ENCODE data around the gene TPD52L1.
"Not testable (repeated sequence)": the region's sequence is repeated elsewhere in the genome, so short reads cannot be mapped to it uniquely, and the experiment has no call there.

Gene TPD52L1

GRCh38 chr6:125271486-125272159, 118.0 kb downstream of the TPD52L1 start:
- no peak for DNase-seq (ENCODE audit: low spot score)

DNA sequence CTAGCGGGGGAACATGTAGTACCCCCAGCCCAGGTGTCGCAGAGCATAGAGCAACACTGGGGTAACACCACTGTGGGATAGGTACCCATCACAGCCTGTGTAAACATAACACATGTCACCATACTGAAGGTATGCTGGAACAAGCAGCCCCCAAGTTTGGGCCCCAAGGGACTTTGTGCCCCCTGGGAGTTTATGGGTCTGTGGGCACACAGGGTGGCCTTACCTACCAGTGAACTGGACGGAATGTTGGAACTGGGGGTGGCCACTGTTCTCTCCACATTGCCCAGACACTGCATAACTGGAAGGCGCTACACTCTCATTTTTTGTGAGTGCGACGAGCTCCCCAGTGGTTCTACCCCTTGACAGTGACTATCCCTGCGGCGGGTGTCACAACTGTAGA, 119.7 kb downstream of the TPD52L1 start:
- DNase-seq (ENCODE audit: low spot score): no peak

- DNase-seq (ENCODE audit: low spot score): no peak
Observed at GRCh38 chr6:125273965-125274364, 120.4 kb downstream of the TPD52L1 start.

DNA sequence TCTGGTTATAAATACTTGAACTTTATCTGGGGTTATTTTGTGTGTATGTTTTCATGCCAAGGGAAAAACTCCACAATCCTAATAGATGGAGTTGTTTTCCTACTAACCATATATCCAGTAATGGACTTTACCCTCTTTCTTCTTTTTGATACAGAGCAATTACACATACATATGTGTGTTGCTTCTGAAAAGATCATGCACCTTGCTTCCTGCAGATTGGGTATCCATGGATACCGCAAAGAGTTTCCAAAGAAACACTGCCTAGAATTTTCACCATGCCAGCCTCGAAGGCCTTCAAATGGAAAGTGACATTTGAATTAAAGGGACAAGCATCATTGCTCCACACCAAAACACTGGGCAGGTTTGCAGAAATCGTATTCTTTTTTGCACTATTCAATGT, 121.4 kb downstream of the TPD52L1 start:
- no peak for DNase-seq (ENCODE audit: low spot score)

DNA sequence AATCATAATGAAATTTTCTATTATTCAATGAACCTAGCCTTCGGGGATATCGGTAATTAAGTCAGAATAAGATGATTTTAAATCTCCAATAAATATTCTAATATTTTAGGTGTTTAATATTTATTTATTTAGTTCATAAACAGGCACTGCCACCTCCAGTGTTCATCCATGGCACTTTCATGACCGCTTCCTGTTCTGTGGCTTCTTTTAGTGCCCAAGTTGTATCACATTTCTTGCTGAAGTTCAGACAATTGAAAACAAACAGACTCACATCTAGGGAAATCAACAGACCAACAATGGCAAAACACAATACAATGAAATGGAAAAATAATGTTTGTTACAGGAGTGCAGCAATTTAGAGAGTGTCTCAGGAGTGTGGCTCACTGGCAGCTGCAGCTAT, 122.2 kb downstream of the TPD52L1 start:
- DNase-seq (ENCODE audit: low spot score): no peak

GRCh38 chr6:125277838-125278237, 124.3 kb downstream of the TPD52L1 start:
- no peak for DNase-seq (ENCODE audit: low spot score)

DNA sequence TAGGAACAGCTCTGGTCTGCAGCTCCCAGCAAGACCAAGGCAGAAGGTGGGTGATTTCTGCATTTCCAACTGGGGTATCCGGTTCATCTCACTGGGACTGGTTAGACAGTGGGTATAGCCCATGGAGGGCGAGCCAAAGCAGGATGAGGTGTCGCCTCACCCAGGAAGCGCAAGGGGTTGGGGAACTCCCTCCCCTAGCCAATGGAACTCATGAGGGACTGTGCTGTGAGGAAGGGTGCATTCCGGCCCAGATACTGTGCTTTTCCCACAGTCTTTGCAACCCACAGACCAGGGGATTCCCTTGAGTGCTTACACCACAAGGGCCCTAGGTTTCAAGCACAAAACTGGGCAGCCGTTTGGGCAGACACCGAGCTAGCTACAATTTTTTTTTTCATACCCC, 126.4 kb downstream of the TPD52L1 start:
- DNase-seq (ENCODE audit: low spot score): no peak

DNA sequence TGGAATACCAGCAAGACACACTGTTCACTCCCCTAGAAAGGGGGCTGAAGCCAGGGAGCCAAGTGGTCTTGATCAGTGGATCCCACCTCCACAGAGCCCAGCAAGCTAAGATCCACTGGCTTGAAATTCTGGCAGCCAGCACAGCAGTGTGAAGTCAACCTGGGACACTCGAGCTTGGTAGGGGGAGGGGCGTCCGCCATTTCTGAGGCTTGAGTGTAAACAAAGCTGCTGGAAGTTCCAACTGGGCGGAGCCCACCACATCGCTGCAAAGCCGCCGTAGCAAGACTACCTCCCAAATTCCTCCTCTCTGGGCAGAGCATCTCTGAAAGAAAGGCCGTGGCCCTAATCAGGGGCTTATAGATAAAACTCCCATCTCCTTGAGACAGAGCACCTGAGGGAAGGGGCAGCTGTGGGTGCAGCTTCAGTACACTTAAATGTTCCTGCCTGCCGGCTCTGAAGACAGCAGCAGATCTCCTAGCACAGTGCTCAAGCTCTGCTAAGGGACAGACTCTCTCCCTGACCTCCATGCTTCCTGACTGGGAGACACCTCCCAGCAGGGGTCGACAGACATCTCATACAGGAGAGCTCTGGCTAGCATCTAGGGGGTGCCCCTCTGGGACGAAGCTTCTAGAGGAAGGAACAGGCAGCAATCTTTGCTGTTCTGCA, 126.9 kb downstream of the TPD52L1 start:
- DNase-seq (ENCODE audit: low spot score): not testable (repeated sequence)

DNA sequence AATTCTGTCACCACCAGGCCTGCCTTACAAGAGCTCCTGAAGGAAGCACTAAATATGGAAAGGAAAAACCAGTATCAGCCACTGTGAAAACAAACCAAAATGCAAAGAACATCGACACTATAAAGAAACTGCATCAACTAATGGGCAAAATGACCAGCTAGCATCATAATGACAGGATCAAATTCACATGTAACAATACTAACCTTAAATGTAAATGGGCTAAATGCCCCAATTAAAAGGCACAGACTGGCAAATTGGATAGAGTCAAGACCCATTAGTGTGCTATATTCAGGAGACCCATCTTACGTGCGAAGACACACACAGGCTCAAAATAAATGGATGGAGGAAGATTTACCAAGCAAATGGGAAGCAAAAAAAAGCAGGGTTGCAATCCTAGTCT, 128.9 kb downstream of the TPD52L1 start:
- not testable (repeated sequence) for DNase-seq (ENCODE audit: low spot score)

DNA sequence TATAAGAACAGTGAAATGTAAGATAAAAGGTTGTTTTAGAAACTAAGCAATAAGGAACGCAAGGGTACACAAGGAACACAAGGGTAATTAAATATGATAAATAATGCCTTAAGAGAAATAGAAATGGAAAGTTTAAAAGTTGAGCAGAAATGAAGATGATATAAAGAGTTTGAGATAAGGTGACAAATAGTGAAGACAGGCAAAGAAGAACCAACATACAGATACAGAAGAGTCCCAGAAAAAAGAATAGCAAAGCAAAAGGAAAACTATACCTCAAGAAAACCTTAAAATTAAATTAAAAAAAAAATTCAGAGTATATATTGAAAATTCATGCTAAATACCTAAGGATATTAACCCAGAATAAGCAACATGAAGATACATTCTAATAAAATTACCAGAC, 131.8 kb downstream of the TPD52L1 start:
- DNase-seq (ENCODE audit: low spot score): no peak

- no peak for DNase-seq (ENCODE audit: low spot score)
Observed at GRCh38 chr6:125285936-125286335, 132.4 kb downstream of the TPD52L1 start.

GRCh38 chr6:125287718-125288117, 134.1 kb downstream of the TPD52L1 start:
- no peak for DNase-seq (ENCODE audit: low spot score)

GRCh38 chr6:125293587-125293986, 140.0 kb downstream of the TPD52L1 start:
- DNase-seq (ENCODE audit: low spot score): no peak

- no peak for DNase-seq (ENCODE audit: low spot score)
Observed at GRCh38 chr6:125294036-125294435, 140.5 kb downstream of the TPD52L1 start.

GRCh38 chr6:125294925-125295324, 141.4 kb downstream of the TPD52L1 start:
- no peak for DNase-seq (ENCODE audit: low spot score)

GRCh38 chr6:125296471-125296870, 142.9 kb downstream of the TPD52L1 start:
- no peak for DNase-seq (ENCODE audit: low spot score)

GRCh38 chr6:125299257-125299656, 145.7 kb downstream of the TPD52L1 start:
- no peak for DNase-seq (ENCODE audit: low spot score)

DNA sequence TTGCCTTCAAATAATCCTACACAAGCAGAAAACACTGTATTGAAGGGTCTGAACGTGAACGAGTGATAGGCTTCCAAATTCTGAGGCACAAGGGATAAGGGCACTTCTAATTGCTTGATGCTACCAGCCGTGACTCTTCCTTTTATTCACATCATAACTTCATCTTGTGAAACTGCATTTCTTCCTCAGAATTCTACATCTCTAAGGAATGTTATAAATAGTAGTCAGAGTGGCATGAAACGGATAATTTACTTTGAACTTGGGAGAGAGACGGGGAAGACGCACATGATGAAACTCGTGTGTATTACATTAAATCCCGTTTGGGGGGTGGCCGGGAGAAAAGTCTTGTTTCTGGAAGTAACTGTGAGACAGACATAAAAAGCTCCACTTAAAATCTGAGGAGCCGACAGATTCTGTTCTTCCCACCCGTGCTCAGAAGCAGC, 147.4 kb downstream of the TPD52L1 start:
- DNase-seq (ENCODE audit: low spot score): peak; percentile 20

GRCh38 chr6:125301435-125302391, 148.1 kb downstream of the TPD52L1 start, which contains the start of gene HDDC2:
Gene HDDC2 (minus strand): TSS chr6:125301967. CDS start chr6:125301932, 35 bp downstream.
- peak; percentile 45 for DNase-seq (ENCODE audit: low spot score)

DNA sequence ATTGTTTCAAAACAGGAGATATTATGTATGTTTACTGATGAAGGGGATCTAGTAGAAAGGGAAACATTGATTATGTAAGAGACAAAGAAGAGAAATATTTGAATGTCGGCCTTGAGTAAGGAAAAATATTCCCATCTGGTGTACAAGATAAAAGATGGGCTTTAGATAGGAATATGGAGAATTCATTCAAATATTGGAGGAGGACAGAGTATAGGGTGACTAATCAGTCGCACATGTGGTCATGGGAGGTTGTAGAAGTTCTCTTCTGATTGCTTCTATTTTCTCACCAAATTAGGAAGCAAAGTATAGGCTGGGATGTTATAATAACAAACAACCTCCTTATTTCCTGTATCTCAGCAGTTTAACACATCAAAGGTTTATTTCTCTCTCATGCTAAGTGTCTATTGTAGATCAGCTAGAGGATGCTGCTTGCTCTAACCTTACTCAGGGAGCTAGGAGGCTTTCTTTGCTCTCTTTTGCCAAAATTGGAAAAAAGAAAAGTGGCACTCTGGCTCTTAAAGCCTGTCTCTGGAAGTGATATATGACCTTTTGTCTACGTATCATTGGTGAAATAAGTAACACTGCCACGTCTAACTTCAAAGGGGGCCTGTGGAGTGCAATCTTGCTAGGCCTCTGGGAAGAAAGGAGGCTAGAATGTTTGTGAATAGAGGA, 149.4 kb downstream of the TPD52L1 start:
- no peak for DNase-seq (ENCODE audit: low spot score)

- DNase-seq (ENCODE audit: low spot score): no peak
Observed at GRCh38 chr6:125303512-125303854, 149.9 kb downstream of the TPD52L1 start.
